Calu3 (cell line): ENCODE results near the gene YY1. TPM values are rescaled to one million over a fixed set of nuclear protein-coding genes. Genes with fewer than 3 reads are reported as not detected.
"Not testable (repeated sequence)": the region's sequence is repeated elsewhere in the genome, so short reads cannot be mapped to it uniquely, and the experiment has no call there.

Experiments used
- BruUV-seq: library from RNA; stranded (reverse); fragments of 400-500 nt; replicated peaks from 2 replicates; lab custom pipeline; 2021; lab: Mats Ljungman, UMichigan
- CTCF ChIA-PET: fragments of 300-600 bp; sonication (Branson Sonifier 250); formaldehyde crosslinking; loops from one replicate; lab custom pipeline; 2022; ENCODE audit warnings: antibody characterized with exemption; lab: Charles Lee
- DNase-seq: peaks from one replicate; pipeline ENCODE4 v3.0.0; 2022
- H3K27ac Mint-ChIP-seq: one replicate; pipeline ENCODE4 v1.8.0; 2022; ENCODE audit warnings: mixed read lengths; ENCODE audit not compliant: unreplicated experiment
- H3K27me3 Mint-ChIP-seq: one replicate; pipeline ENCODE4 v1.8.0; 2022; ENCODE audit warnings: mixed read lengths; ENCODE audit not compliant: unreplicated experiment
- H3K36me3 Mint-ChIP-seq: one replicate; pipeline ENCODE4 v1.8.0; 2022; ENCODE audit warnings: mild to moderate bottlenecking, moderate library complexity, mixed read lengths; ENCODE audit not compliant: insufficient read depth, unreplicated experiment
- H3K4me1 Mint-ChIP-seq: one replicate; pipeline ENCODE4 v1.8.0; 2022; ENCODE audit warnings: mild to moderate bottlenecking, low read depth, mixed read lengths; ENCODE audit not compliant: unreplicated experiment
- H3K4me3 Mint-ChIP-seq: one replicate; pipeline ENCODE4 v1.8.0; 2022; ENCODE audit warnings: mild to moderate bottlenecking, low read depth, moderate library complexity, mixed read lengths; ENCODE audit not compliant: unreplicated experiment
- H3K9me3 Mint-ChIP-seq: one replicate; pipeline ENCODE4 v1.8.0; 2022; ENCODE audit warnings: low read depth, mixed read lengths; ENCODE audit not compliant: unreplicated experiment
- CTCF ChIP-seq: fragments of 200-600 bp; IDR thresholded peaks from one replicate; pipeline ENCODE4 v1.8.0; 2022; ENCODE audit warnings: antibody characterized with exemption; ENCODE audit not compliant: unreplicated experiment
- intact Hi-C: fragments of 100-400 bp; cut with micrococcal nuclease; formaldehyde crosslinking; loops from one replicate; pipeline ENCODE4 v1.10.0; 2022; ENCODE audit not compliant: unreplicated experiment
- total RNA-seq: library from RNA; stranded (reverse); gene quantifications from 2 replicates; pipeline ENCODE4 v1.2.3, GENCODE V29; 2022

The YY1 gene
- total RNA-seq, 1 experiment from 2014 or later, result 100.0 TPM

GRCh38 chr14:100294213-100294962, 55.4 kb downstream of the YY1 start:
- no peak overlapping the region for H3K27ac Mint-ChIP-seq
- H3K27me3 Mint-ChIP-seq, result no peaks in the 10 kb centered on the region
- DNase-seq, result no peak
- no peaks in the 10 kb centered on the region for H3K9me3 Mint-ChIP-seq
- H3K36me3 Mint-ChIP-seq, result peaks cover 9% of the 10 kb centered on the region
- CTCF ChIA-PET, result interaction anchor here (1.2 kb wide), 1 partner anchor 48 kb away, joined by 3 read pairs; no protein-coding TSS in a partner anchor
- no peaks in the 10 kb centered on the region for H3K4me1 Mint-ChIP-seq
- no peak overlapping the region for H3K4me3 Mint-ChIP-seq
- TF ChIP-seq CTCF, result no peak
- BruUV-seq, result no TSS peak
- intact Hi-C loops, result no loop called here

- Mint-ChIP-seq H3K4me1 (no peaks in the 10 kb centered on the region), H3K9me3 (no peaks in the 10 kb centered on the region), H3K27me3 (no peaks in the 10 kb centered on the region), H3K4me3 (no peak overlapping the region), H3K36me3 (peaks cover 9% of the 10 kb centered on the region), H3K27ac (no peak overlapping the region)
- BruUV-seq, result no TSS peak
- intact Hi-C loops, result no loop called here
- no peak for DNase-seq
- CTCF ChIA-PET, result interaction anchor here (1.2 kb wide), 1 partner anchor 48 kb away, joined by 3 read pairs; no protein-coding TSS in a partner anchor
- no peak for TF ChIP-seq CTCF
Observed at GRCh38 chr14:100294963-100295330, 56.0 kb downstream of the YY1 start.

GRCh38 chr14:100295376-100296105, 56.6 kb downstream of the YY1 start:
- Mint-ChIP-seq H3K4me1 (no peaks in the 10 kb centered on the region), H3K9me3 (no peaks in the 10 kb centered on the region), H3K27ac (no peak overlapping the region), H3K4me3 (no peak overlapping the region), H3K27me3 (no peaks in the 10 kb centered on the region), H3K36me3 (peaks cover 9% of the 10 kb centered on the region)
- intact Hi-C loops, result no loop called here
- BruUV-seq, result no TSS peak
- no peak for DNase-seq
- CTCF ChIA-PET, result interaction anchor here (1.2 kb wide), 1 partner anchor 49 kb away, joined by 3 read pairs; no protein-coding TSS in a partner anchor
- no peak for TF ChIP-seq CTCF

- no TSS peak for BruUV-seq
- no peaks in the 10 kb centered on the region for H3K27me3 Mint-ChIP-seq
- H3K4me3 Mint-ChIP-seq, result no peak overlapping the region
- TF ChIP-seq CTCF, result no peak
- peaks cover 9% of the 10 kb centered on the region for H3K36me3 Mint-ChIP-seq
- H3K27ac Mint-ChIP-seq, result no peak overlapping the region
- no peak for DNase-seq
- intact Hi-C loops, result no loop called here
- no peaks in the 10 kb centered on the region for H3K9me3 Mint-ChIP-seq
- CTCF ChIA-PET, result no interaction called here
- no peaks in the 10 kb centered on the region for H3K4me1 Mint-ChIP-seq
Observed at GRCh38 chr14:100296106-100296651, 57.2 kb downstream of the YY1 start.

GRCh38 chr14:100296729-100297128, 57.8 kb downstream of the YY1 start:
- H3K36me3 Mint-ChIP-seq, H3K4me3 Mint-ChIP-seq, CTCF ChIA-PET: not testable (repeated sequence)

More at GRCh38 chr14:100296729-100297128, 57.8 kb downstream of the YY1 start:
- intact Hi-C loops, H3K27ac Mint-ChIP-seq, BruUV-seq, H3K4me1 Mint-ChIP-seq, H3K9me3 Mint-ChIP-seq, DNase-seq, H3K27me3 Mint-ChIP-seq: not testable (repeated sequence)
